NB4 (cell line): ENCODE data around the gene BANP.
"Not testable (repeated sequence)": the region's sequence is repeated elsewhere in the genome, so short reads cannot be mapped to it uniquely, and the experiment has no call there.

Source experiments
- MAX ChIP-seq: IDR thresholded peaks from 2 replicates; pipeline ENCODE4 v1.6.1; 2011; ENCODE audit warnings: low read depth, low read length
- MYC ChIP-seq: IDR thresholded peaks from 2 replicates; pipeline ENCODE4 v1.6.1; 2011; ENCODE audit warnings: low read depth, low read length
- POLR2A ChIP-seq: IDR thresholded peaks from 2 replicates; pipeline ENCODE4 v1.6.1; 2011; ENCODE audit warnings: mild to moderate bottlenecking; ENCODE audit not compliant: insufficient read length; ENCODE audit errors: extremely low read depth
- TF ChIP-seq, protein P1 (sequence below): IDR thresholded peaks from one replicate; pipeline ENCODE4 v1.5.1; 2012; ENCODE audit warnings: low read depth, low read length

GRCh38 chr16:87983072-87983736 is 32.0 kb downstream of the BANP start:
- TF ChIP-seq, protein P1, sequence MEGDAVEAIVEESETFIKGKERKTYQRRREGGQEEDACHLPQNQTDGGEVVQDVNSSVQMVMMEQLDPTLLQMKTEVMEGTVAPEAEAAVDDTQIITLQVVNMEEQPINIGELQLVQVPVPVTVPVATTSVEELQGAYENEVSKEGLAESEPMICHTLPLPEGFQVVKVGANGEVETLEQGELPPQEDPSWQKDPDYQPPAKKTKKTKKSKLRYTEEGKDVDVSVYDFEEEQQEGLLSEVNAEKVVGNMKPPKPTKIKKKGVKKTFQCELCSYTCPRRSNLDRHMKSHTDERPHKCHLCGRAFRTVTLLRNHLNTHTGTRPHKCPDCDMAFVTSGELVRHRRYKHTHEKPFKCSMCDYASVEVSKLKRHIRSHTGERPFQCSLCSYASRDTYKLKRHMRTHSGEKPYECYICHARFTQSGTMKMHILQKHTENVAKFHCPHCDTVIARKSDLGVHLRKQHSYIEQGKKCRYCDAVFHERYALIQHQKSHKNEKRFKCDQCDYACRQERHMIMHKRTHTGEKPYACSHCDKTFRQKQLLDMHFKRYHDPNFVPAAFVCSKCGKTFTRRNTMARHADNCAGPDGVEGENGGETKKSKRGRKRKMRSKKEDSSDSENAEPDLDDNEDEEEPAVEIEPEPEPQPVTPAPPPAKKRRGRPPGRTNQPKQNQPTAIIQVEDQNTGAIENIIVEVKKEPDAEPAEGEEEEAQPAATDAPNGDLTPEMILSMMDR = peak; percentile 31
- TF ChIP-seq POLR2A, MAX, MYC: not testable (repeated sequence)
